ENCODE measurements around the gene PRRT1.

Gene PRRT1

GRCh38 chr6:32181148-32181702 lies 29.5 kb upstream of the PRRT1 start:
- ChIA-PET CTCF (no interaction called here), POLR2A (interaction anchor here (2.7 kb wide), 1 partner anchor 14 kb away, joined by 11 read pairs; no protein-coding TSS in a partner anchor)
- TF ChIP-seq HDGF (IDR thresholded peaks at IDR 0.05; ENCODE audit: borderline replicate concordance): no peak
- TF ChIP-seq ZNF384 (IDR thresholded peaks at IDR 0.05): no peak
- TF ChIP-seq FOXM1 (IDR thresholded peaks at IDR 0.05; ENCODE audit: borderline replicate concordance): no peak
- no peak for TF ChIP-seq ELF4 (IDR thresholded peaks at IDR 0.05)
- TF ChIP-seq CTBP1 (IDR thresholded peaks at IDR 0.05; ENCODE audit: borderline replicate concordance): no peak
- no peak for TF ChIP-seq TARDBP (IDR thresholded peaks at IDR 0.05)
- DNase-seq (ENCODE audit: extremely low spot score): no peak

- CTCF ChIA-PET: no interaction called here
- POLR2A ChIA-PET: interaction anchor here (0.6 to 4.9 kb wide), 3 partner anchors 12 to 372 kb away, joined by 3 to 153 read pairs (median 6); partner anchors contain the start of genes FKBPL, GPSM3 and PBX2
- no peak for DNase-seq (ENCODE audit: extremely low spot score)
- no peak for TF ChIP-seq BHLHE40 (IDR thresholded peaks at IDR 0.05; ENCODE audit: borderline replicate concordance)
These were observed 28.1 kb upstream of the PRRT1 start for GRCh38 chr6:32179766-32180405.

DNA sequence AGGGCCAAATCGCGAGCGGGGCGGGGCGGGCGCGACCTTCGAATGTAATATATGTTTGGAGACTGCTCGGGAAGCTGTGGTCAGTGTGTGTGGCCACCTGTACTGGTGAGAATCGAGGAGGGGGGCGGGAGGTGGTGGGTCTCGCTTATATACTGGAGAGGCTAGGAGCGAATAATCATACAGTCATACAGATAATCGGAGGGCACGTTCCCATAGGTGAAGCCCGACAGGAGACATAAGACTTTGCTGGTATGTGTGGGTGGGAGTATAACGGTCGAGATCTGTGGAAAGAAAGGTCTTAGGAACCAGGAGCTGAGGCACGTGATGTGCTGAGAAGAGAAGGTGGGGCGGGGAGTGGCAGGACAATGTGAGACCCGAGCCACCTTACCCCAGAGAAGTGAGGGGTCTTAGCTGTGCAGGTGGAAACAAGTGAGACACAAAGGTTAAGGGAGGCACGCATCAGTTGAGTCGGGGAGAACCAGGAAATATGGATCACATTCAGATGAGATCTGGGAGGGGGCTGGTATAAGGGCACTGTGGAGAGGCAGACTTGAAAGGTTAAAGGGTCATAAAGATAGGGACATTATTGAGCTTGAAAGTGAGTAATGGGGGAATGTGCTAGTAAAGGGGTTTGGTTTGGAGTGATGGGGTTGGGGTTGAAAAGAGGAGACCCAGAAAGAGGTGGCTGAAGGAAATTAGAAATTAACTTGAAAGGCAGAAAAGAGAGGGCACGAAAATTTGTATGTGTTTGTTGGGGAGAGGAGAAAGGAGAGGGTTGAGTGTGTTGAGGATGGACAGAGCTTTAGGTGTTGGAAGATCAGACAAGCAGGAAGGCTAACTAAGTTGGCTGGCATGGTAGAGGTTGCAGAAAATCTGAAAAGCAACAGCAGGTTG lies 27.1 kb upstream of the PRRT1 start:
- no peak for DNase-seq (ENCODE audit: extremely low spot score)
- ChIA-PET POLR2A (interaction anchor here (0.9 to 4.9 kb wide), 3 partner anchors 13 to 793 kb away, joined by 3 to 153 read pairs (median 6); partner anchors contain the start of genes FKBPL, GPSM3 and PBX2), CTCF (no interaction called here)
- no peak for TF ChIP-seq ARNT (IDR thresholded peaks at IDR 0.05)
- TF ChIP-seq L3MBTL2 (conservative IDR thresholded peaks at IDR 0.05): peak; percentile 43

DNA sequence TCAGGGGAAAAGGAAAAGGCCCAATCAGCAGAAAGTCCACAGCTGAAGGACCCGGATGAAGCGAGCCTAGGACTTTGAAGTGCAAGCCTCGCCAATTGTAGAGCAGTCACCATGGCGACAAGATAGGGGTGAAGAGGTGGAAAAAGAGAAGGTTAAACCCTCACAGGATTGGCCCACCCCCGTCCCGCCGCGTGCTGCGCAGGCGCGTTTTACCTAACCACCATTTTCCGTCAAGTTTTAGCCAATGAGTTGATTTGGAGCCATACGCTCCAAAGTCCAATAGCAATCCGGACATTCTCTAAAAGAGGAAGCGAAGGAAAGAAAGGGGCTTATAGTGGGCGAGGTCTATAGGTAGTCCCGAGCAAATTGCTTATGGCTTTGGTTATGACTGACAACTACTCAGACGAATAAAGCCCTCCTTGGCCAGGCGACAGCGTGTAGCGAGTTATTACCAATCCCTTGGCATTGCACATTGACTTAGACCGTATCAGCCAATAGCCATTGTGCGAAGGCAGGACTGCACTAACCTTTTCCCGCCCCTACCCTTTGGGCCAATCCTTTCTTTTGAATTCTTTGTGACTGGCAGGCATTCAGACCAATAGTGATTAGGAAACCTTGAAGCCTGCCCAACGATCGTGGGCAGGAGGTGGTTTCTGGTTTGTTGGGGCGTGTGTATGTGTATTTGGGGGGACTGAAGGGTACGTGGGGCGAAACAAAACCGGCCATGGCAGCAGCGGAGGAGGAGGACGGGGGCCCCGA lies 26.2 kb upstream of the PRRT1 start, which contains the start of gene RNF5:
Gene RNF5 (plus strand): TSS at position 618 of the 759 bp plus-strand sequence. CDS start 107 bp downstream, at position 725.
- POLR2A ChIA-PET: interaction anchor here (0.9 to 4.9 kb wide), 19 partner anchors 10 to 794 kb away, joined by 3 to 153 read pairs (median 4); partner anchors contain the start of genes ATF6B, DDX39B, DXO and EGFL8
- peak; percentile 89 for DNase-seq (ENCODE audit: extremely low spot score)
- TF ChIP-seq SP1 (IDR thresholded peaks at IDR 0.05) (no peak), ZNF384 (IDR thresholded peaks at IDR 0.05) (no peak), ARNT (IDR thresholded peaks at IDR 0.05) (no peak), NFRKB (IDR thresholded peaks at IDR 0.05) (no peak), BHLHE40 (IDR thresholded peaks at IDR 0.05; ENCODE audit: borderline replicate concordance) (no peak), ELF4 (IDR thresholded peaks at IDR 0.05) (no peak), FOXM1 (IDR thresholded peaks at IDR 0.05; ENCODE audit: borderline replicate concordance) (no peak), SUZ12 (IDR thresholded peaks at IDR 0.05) (no peak), LEF1 (IDR thresholded peaks at IDR 0.05; ENCODE audit: borderline replicate concordance) (no peak), L3MBTL2 (conservative IDR thresholded peaks at IDR 0.05) (peak; percentile 78)
- TF ChIP-seq, protein P1, sequence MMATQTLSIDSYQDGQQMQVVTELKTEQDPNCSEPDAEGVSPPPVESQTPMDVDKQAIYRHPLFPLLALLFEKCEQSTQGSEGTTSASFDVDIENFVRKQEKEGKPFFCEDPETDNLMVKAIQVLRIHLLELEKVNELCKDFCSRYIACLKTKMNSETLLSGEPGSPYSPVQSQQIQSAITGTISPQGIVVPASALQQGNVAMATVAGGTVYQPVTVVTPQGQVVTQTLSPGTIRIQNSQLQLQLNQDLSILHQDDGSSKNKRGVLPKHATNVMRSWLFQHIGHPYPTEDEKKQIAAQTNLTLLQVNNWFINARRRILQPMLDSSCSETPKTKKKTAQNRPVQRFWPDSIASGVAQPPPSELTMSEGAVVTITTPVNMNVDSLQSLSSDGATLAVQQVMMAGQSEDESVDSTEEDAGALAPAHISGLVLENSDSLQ (IDR thresholded peaks at IDR 0.05): peak; percentile 100
- CTCF ChIA-PET: interaction anchor here (0.9 to 1.2 kb wide), 2 partner anchors 19 to 61 kb away, joined by 4 read pairs; no protein-coding TSS in a partner anchor

DNA sequence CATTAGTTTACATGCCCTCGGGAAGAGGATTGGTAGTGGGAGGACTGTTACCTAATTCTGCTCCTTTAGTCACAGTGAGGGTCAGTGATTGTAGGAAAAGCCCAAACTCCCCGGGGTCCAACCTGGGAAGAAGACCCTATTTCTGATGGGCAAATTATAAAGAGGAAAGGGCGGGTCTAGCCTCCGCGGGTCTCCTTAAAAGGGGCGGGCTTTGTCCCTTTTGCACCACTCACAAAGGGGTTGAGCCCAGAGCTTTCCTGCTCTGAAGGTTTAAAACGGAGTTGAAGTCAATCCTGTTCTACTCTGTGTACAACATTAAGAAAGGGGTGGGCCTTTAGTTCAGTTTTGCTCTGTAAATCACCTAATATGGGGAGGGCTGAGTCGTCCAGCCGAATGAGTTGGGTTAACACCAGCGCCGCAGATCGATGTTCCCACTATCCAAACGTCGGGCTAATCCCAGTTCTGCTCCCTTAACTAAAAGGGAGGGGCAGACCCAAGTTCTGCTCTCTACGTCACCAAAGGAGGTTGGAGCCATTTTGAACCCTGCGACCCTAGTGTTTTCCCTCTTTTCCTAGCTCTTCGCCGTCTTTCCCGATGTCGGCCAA lies 25.5 kb upstream of the PRRT1 start:
- no peak for DNase-seq (ENCODE audit: extremely low spot score)
- CTCF ChIA-PET: interaction anchor here (0.9 to 1.2 kb wide), 2 partner anchors 20 to 60 kb away, joined by 4 read pairs; no protein-coding TSS in a partner anchor
- TF ChIP-seq SUZ12 (IDR thresholded peaks at IDR 0.05) (no peak), FOXA1 (IDR thresholded peaks at IDR 0.05) (no peak), CTBP1 (IDR thresholded peaks at IDR 0.05; ENCODE audit: borderline replicate concordance) (no peak), FOXK2 (IDR thresholded peaks at IDR 0.05) (no peak), ZNF384 (IDR thresholded peaks at IDR 0.05) (no peak), FOXM1 (IDR thresholded peaks at IDR 0.05; ENCODE audit: borderline replicate concordance) (no peak), ELF4 (IDR thresholded peaks at IDR 0.05) (no peak), NFRKB (IDR thresholded peaks at IDR 0.05) (no peak), L3MBTL2 (conservative IDR thresholded peaks at IDR 0.05) (no peak), TARDBP (IDR thresholded peaks at IDR 0.05) (no peak), HDGF (IDR thresholded peaks at IDR 0.05; ENCODE audit: borderline replicate concordance) (no peak), LEF1 (IDR thresholded peaks at IDR 0.05; ENCODE audit: borderline replicate concordance) (no peak), SP1 (IDR thresholded peaks at IDR 0.05) (no peak), BHLHE40 (IDR thresholded peaks at IDR 0.05; ENCODE audit: borderline replicate concordance) (no peak)
- TF ChIP-seq, protein P1 (IDR thresholded peaks at IDR 0.05): no peak

More for the DNA sequence above, 25.5 kb upstream of the PRRT1 start:
- POLR2A ChIA-PET: interaction anchor here (0.5 to 4.9 kb wide), 20 partner anchors 9 to 795 kb away, joined by 3 to 153 read pairs (median 4); partner anchors contain the start of genes ATF6B, DDX39B, DXO and EGFL8

All from HEK293T (cell line).